ENCODE data around the gene OSCAR.

Gene OSCAR

DNA sequence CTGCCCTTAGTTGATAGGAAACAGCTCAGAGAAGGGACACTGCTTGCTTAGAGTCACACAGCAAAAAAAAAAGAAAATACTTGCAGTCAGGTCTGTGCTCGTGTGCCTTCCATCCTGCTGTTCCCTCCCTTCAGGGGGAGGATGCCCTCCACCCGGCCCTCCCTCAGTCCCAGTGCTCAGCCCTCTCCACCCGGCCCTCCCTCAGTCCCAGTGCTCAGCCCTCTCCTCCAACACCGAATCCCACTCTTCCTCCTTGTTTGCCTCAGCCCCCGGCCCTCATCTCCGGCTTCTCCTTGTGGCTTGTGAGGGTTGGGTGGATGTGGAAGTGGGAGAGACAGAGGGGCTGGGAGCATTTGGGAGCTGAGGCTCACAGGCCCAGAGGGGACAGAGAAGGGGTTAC, 9.0 kb upstream of the OSCAR start:
- TF ChIP-seq, protein P1, sequence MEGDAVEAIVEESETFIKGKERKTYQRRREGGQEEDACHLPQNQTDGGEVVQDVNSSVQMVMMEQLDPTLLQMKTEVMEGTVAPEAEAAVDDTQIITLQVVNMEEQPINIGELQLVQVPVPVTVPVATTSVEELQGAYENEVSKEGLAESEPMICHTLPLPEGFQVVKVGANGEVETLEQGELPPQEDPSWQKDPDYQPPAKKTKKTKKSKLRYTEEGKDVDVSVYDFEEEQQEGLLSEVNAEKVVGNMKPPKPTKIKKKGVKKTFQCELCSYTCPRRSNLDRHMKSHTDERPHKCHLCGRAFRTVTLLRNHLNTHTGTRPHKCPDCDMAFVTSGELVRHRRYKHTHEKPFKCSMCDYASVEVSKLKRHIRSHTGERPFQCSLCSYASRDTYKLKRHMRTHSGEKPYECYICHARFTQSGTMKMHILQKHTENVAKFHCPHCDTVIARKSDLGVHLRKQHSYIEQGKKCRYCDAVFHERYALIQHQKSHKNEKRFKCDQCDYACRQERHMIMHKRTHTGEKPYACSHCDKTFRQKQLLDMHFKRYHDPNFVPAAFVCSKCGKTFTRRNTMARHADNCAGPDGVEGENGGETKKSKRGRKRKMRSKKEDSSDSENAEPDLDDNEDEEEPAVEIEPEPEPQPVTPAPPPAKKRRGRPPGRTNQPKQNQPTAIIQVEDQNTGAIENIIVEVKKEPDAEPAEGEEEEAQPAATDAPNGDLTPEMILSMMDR (IDR thresholded peaks at IDR 0.05; ENCODE audit: control extremely low read depth, extremely low read depth, low read depth, missing control alignments), result no peak
- ChIA-PET POLR2A (no interaction called here), CTCF (no interaction called here)
- no peak for DNase-seq (ENCODE audit: extremely low spot score)

DNA sequence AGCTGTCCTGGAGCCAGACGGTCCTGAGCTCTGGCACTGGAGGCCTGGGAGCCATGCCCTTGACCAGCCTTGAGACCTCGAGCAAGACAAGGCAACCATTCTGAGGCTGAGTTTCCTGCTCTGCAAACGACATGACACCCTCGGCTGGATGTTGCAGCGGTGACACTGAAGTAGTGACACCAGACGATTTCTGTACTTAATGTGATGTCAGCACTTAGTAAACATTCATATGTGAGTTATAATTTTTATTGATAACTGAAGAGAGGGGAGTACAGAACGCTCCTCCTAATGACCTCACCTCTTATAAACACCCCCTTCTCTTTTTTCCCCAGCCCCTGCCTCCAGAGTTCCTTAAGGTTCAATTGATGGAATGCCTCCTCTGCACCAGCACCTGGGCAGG, 7.9 kb upstream of the OSCAR start:
- ChIA-PET CTCF (no interaction called here), POLR2A (no interaction called here)
- no peak for DNase-seq (ENCODE audit: extremely low spot score)
- TF ChIP-seq, protein P1 (IDR thresholded peaks at IDR 0.05; ENCODE audit: control extremely low read depth, extremely low read depth, low read depth, missing control alignments), result no peak

DNA sequence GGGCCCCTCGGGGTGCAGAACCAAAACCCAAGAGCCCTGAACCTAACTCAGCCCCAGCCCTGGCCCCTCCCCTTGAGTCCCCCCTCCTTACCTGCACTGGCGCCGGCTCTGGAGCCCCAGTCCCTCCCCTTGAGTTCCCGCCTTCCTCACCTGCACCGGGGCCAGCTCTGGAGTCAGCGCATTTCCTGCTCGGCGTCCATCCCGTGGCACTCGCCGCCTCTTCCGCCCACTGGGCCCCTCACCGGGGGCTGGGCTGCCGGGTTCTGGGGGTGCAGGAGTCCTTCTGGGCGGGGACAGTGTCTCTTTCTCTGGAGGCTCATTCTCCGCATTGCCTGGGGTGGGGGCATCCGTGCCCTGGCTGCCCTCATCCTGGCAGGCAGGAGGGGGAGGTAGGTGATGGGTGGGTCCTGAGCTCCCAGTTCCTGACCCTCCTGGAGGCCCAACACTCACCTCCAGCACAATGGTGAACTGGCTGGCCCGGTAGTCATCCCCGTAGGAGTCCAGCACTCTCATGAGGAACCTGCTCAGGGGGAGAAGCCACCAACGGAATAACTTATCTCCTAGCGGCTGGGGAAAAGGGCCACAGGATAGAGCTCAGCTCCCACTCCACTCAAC, 7.4 kb upstream of the OSCAR start:
- TF ChIP-seq, protein P1 (IDR thresholded peaks at IDR 0.05; ENCODE audit: control extremely low read depth, extremely low read depth, low read depth, missing control alignments), result no peak
- no peak for DNase-seq (ENCODE audit: extremely low spot score)
- ChIA-PET CTCF (no interaction called here), POLR2A (no interaction called here)

DNA sequence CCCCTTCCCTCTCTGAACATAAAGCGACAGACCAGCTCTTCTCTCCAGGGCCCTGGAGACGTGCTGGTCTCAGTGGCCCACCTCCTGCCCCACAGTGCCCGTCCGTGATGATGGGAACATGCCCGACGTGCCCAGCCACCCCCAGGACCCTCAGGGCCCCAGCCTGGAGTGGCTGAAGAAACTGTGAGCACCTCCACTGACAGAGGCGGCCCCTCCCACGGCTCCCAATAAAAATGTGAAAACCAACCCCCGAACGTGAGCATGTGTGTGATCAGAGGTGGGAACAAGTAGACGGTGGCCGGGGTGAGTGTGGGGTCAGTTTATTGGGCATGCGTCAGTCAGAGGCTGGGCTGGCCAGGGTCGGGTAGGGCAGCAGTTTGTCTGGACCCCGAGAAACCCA, 6.1 kb upstream of the OSCAR start:
- no peak for DNase-seq (ENCODE audit: extremely low spot score)
- ChIA-PET CTCF (no interaction called here), POLR2A (no interaction called here)
- TF ChIP-seq, protein P1 (IDR thresholded peaks at IDR 0.05; ENCODE audit: control extremely low read depth, extremely low read depth, low read depth, missing control alignments), result no peak

DNA sequence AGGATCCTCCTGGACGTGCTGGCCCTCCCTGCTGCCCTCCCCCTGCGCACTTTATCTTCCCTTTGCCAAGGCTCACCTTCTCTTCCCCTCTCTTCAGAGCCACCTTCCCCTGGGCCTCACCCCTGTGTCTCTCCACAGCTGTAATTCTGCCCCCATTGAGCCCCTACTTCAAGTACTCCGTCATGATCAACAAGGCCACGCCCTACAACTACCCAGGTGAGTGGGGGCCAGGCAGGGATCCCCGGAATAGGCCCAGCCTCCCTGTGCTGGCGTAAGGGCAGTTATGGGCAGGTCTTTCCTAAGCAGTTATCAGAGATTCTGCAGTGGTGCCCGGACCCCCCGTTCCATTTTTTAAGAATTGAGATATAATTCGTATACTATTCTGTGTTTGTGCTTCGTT, 5.2 kb upstream of the OSCAR start:
- CTCF ChIA-PET, result interaction anchor here (1.3 kb wide), 1 partner anchor 8 kb away, joined by 3 read pairs; no protein-coding TSS in a partner anchor
- POLR2A ChIA-PET, result no interaction called here
- no peak for DNase-seq (ENCODE audit: extremely low spot score)
- TF ChIP-seq, protein P1 (IDR thresholded peaks at IDR 0.05; ENCODE audit: control extremely low read depth, extremely low read depth, low read depth, missing control alignments), result no peak

DNA sequence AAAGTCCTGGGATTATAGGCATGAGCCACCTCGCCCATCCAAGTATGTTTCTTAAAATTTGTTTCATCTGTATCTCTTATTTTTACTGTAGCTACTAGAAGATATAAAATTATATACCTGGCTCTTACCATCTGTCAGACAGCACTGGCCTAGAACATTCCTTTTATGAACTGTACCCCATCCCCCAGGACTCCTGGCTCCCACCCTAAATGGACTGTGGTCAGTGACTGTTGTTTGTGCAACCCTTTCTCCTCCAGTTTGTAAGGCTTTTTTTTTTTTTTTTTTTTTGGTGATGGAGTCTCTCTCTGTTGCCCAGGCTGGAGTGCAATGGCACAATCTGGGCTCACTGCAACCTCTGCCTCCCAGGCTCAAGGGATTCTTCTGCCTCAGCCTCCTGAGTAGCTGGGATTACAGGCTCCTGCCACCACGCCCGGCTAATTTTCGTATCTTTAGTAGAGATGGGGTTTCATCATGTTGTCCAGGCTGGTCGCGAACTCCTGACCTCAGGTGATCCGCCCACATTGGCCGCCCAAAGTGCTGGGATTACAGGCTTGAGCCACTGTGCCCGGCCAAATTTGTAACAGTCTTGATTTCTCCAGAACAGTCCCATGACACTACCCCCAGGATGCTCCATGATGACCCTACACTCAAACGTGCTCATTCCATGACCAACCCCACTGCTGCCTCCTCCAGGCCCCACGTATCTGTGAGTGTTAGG, 4.6 kb upstream of the OSCAR start:
- TF ChIP-seq, protein P1 (IDR thresholded peaks at IDR 0.05; ENCODE audit: control extremely low read depth, extremely low read depth, low read depth, missing control alignments), result no peak
- CTCF ChIA-PET, result interaction anchor here (1.3 kb wide), 1 partner anchor 9 kb away, joined by 3 read pairs; no protein-coding TSS in a partner anchor
- DNase-seq (ENCODE audit: extremely low spot score), result no peak
- POLR2A ChIA-PET, result no interaction called here
